ENCODE data around the gene FAM13A. TPM values are rescaled to one million over a fixed set of nuclear protein-coding genes. Genes with fewer than 3 reads are reported as not detected.

Gene FAM13A
- total RNA-seq, 4 donors from 2014 or later = 72.3 to 105 (median 90.0) TPM

DNA sequence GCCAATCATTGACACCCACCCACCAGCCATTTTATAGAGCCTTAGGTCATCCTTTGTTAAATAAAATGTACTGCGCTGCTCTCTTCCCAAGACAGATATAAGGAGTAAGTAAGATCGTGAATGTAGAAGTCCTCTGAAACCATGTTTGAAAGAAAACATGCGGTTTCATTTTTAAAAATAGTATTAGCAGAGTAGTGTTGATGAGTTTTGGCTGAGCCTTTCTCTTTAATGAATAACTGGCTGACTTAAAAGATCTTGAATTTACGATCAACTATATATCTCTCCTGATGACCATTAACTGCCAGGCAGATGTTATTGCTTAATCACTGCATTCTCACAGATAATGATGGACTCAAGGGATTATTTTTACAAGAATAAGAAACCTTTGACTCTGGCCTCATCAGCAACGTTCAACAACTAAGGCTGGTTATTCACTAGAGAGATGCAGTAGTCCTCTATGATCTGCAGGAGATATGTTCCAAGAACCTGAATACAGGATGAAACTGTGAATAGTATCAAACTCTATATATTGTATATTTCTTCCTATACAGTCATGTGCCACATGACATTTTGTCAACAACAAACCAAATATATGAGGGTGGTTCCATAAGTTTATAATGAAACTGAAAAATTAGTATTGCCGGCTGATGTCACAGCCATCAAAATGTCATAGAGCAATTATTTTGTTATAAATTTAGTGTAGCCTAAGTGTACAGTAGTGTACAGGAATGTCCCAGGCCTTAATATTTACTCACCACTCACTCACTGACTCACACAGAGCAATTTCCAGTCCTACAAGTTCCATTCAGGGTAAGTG is 80.8 kb downstream of the FAM13A start:
- TF ChIP-seq, protein P1, sequence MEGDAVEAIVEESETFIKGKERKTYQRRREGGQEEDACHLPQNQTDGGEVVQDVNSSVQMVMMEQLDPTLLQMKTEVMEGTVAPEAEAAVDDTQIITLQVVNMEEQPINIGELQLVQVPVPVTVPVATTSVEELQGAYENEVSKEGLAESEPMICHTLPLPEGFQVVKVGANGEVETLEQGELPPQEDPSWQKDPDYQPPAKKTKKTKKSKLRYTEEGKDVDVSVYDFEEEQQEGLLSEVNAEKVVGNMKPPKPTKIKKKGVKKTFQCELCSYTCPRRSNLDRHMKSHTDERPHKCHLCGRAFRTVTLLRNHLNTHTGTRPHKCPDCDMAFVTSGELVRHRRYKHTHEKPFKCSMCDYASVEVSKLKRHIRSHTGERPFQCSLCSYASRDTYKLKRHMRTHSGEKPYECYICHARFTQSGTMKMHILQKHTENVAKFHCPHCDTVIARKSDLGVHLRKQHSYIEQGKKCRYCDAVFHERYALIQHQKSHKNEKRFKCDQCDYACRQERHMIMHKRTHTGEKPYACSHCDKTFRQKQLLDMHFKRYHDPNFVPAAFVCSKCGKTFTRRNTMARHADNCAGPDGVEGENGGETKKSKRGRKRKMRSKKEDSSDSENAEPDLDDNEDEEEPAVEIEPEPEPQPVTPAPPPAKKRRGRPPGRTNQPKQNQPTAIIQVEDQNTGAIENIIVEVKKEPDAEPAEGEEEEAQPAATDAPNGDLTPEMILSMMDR (IDR thresholded peaks at IDR 0.05) = no peak
- TF ChIP-seq POLR2A (IDR thresholded peaks at IDR 0.05) = no peak
- Histone ChIP-seq H3K9me3 (no peaks in the 10 kb centered on the region), H3K36me3 (no peaks in the 10 kb centered on the region), H3K4me3 (no peak overlapping the region), H3K27ac (no peak overlapping the region), H3K4me1 (no peaks in the 10 kb centered on the region), H3K27me3 (no peaks in the 10 kb centered on the region)
- DNase-seq = no peak

DNA sequence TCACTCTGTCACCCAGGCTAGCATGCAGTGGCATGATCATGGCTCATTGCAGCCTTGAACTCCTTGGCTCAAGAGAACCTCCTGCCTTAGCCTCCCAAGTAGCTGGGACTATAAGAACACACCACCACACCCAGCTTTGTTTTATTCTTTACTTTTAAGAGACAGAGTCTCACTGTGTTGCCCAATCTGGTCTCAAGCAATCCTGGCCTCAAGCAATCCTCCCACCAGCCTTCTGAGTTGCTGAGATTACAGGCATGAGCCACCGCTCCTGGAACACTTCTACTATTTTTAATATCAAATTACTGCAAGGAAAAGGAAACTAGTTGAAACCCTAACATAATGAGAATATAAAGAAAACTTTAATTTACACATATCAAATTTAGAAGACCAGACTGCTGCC is 85.4 kb downstream of the FAM13A start:
- no peak overlapping the region for H3K4me3 ChIP-seq
- TF ChIP-seq POLR2A (IDR thresholded peaks at IDR 0.05) = no peak
- TF ChIP-seq, protein P1 (IDR thresholded peaks at IDR 0.05) = no peak
- no peaks in the 10 kb centered on the region for H3K36me3 ChIP-seq
- no peaks in the 10 kb centered on the region for H3K27me3 ChIP-seq
- peaks cover 0 to 4% (median 0%) of the 10 kb centered on the region in 4 donors for H3K4me1 ChIP-seq
- no peak overlapping the region for H3K27ac ChIP-seq
- no peaks in the 10 kb centered on the region for H3K9me3 ChIP-seq
- DNase-seq = no peak

DNA sequence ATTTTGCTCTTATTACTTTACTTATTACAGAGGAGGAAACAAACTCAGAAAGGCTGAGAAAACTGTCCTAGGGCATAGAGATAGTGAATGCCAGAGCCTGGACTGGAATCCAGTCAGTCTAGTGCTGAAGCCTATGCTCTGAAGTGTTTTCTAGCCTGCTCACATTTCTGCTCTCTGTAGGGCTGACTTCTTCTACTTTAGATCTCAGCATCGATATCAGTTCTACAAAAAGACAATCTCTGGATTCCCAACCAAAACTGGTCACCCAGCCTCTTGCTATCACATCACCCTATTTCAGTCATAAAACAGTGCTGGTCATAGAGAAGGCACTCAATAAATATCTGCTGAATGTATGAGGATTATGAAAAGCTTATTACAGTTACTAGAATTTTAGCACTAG is 87.2 kb downstream of the FAM13A start:
- no peak overlapping the region for H3K4me3 ChIP-seq
- H3K4me1 ChIP-seq = peaks cover 0 to 4% (median 0%) of the 10 kb centered on the region in 4 donors
- no peak for DNase-seq
- H3K9me3 ChIP-seq = no peaks in the 10 kb centered on the region
- TF ChIP-seq POLR2A (IDR thresholded peaks at IDR 0.05) = no peak
- TF ChIP-seq, protein P1 (IDR thresholded peaks at IDR 0.05) = no peak
- H3K27me3 ChIP-seq = no peaks in the 10 kb centered on the region
- H3K27ac ChIP-seq = no peak overlapping the region
- no peaks in the 10 kb centered on the region for H3K36me3 ChIP-seq

DNA sequence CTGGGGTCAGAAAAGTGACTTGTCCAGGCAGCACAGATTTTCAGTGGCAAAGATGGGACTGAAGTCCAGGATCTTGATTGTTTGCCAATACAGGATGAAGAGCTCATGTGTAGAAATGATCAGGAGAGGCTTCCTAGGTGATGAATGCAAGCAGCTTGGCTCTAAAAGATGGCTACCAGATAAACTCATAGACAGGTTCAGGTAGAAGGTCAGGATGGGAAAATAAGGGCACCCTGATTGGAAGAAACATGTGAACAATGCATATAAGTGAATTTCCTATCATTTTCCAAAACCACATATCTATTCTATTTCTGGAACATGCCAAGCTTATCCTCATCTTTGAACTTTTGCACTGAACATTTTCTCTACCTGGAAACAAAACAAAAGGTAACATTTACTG is 87.7 kb downstream of the FAM13A start:
- no peaks in the 10 kb centered on the region for H3K9me3 ChIP-seq
- no peak for DNase-seq
- no peak overlapping the region for H3K27ac ChIP-seq
- H3K36me3 ChIP-seq = no peaks in the 10 kb centered on the region
- H3K4me1 ChIP-seq = peaks cover 0 to 4% (median 0%) of the 10 kb centered on the region in 4 donors
- TF ChIP-seq, protein P1 (IDR thresholded peaks at IDR 0.05) = no peak
- TF ChIP-seq POLR2A (IDR thresholded peaks at IDR 0.05) = no peak
- no peak overlapping the region for H3K4me3 ChIP-seq
- H3K27me3 ChIP-seq = no peaks in the 10 kb centered on the region

DNA sequence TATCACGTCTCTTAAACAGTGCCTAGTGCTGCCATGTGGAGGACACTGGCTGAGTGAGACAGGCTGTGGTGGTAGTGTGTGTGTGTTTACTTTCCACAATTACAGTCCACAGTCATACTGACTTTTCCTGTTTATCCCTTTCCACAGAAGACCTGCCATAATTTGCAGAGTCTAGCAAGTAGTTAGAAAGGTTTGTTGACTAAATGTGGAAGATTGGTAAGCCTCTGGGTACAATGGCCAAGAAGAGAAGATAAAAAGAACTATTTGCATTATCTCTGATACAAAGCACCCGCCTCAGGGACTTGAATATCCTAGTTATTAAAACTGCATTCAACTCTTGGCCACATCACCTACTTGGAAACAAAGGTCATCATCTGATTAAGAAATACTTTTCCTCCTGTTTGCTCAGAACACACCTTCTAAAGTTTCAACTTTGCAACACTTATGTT is 89.1 kb downstream of the FAM13A start:
- TF ChIP-seq POLR2A (IDR thresholded peaks at IDR 0.05) = no peak
- TF ChIP-seq, protein P1 (IDR thresholded peaks at IDR 0.05) = peak in 2 of 6 experiments; percentile 16 to 35
- no peaks in the 10 kb centered on the region for H3K9me3 ChIP-seq
- DNase-seq = no peak
- no peaks in the 10 kb centered on the region for H3K36me3 ChIP-seq
- H3K27me3 ChIP-seq = no peaks in the 10 kb centered on the region
- no peak overlapping the region for H3K4me3 ChIP-seq
- peaks cover 0 to 4% (median 1%) of the 10 kb centered on the region in 4 donors for H3K4me1 ChIP-seq
- peak overlapping the region in 2 of 4 donors; percentile 14 to 75 for H3K27ac ChIP-seq
